OCI-LY7 (cell line): ENCODE data around the gene RSPH9.

Experiments
- CTCF ChIP-seq: fragments of 200-600 bp; sonication (generic); conservative IDR thresholded peaks from 2 replicates; pipeline ENCODE4 v1.5.1; 2014; ENCODE audit warnings: mild to moderate bottlenecking, antibody characterized with exemption, low read length, moderate library complexity, mixed read lengths
- EZH2phosphoT487 ChIP-seq: fragments of 200-600 bp; sonication (generic); IDR thresholded peaks from 2 replicates; pipeline ENCODE4 v1.6.1; 2018; ENCODE audit warnings: low read depth, borderline replicate concordance, mild to moderate bottlenecking, mixed run types, antibody characterized with exemption, low read length, moderate library complexity, mixed read lengths

- TF ChIP-seq EZH2phosphoT487 (no peak), CTCF (no peak)
Observed at GRCh38 chr6:43604174-43604573, 40.7 kb upstream of the RSPH9 start.
